HEK293 (cell line): Measurements from ENCODE around the gene TNFRSF21.

Source experiments
- CTCF ChIA-PET: fragments of 350-600 bp; formaldehyde crosslinking; extraction: SDS; loops from one replicate; lab custom pipeline; 2021; ENCODE audit warnings: antibody characterized with exemption; lab: Yijun Ruan, JAX
- POLR2A ChIA-PET: fragments of 300-600 bp; formaldehyde crosslinking; extraction: SDS; loops from one replicate; lab custom pipeline; 2020; ENCODE audit warnings: antibody characterized with exemption, inconsistent platforms; lab: Yijun Ruan, JAX
- H3K27ac ChIP-seq: fragments of 200-500 bp; sonication (Bioruptor generic); 2 replicates; pipeline ENCODE4 v1.5.1; 2014; ENCODE audit warnings: low read depth, low read length, control low read depth, inconsistent platforms; ENCODE audit errors: extremely low read depth
- H3K36me3 ChIP-seq, 2 experiments: fragments of 200-500 bp in 1 of 2; sonication (Bioruptor generic) in 1 of 2; 1 replicate in 1 of 2; 2 replicates in 1 of 2; pipeline ENCODE4 v1.5.1; 2014 to 2017; ENCODE audit warnings: inconsistent platforms in 2 of 2, low read length in 2 of 2; ENCODE audit not compliant: control insufficient read depth in 2 of 2, insufficient read depth in 1 of 2
- H3K4me1 ChIP-seq: fragments of 200-500 bp; sonication (Bioruptor generic); 2 replicates; pipeline ENCODE4 v1.5.1; 2014; ENCODE audit warnings: mild to moderate bottlenecking, low read length, inconsistent platforms; ENCODE audit not compliant: control insufficient read depth, insufficient read depth
- H3K4me3 ChIP-seq: 2 replicates; pipeline ENCODE4 v1.5.1; 2011; ENCODE audit warnings: low read depth, mild to moderate bottlenecking, control low read depth, low read length, moderate library complexity
- H3K9me3 ChIP-seq: fragments of 200-500 bp; sonication (Bioruptor generic); 2 replicates; pipeline ENCODE4 v1.5.1; 2014; ENCODE audit warnings: low read depth, low read length, inconsistent platforms; ENCODE audit not compliant: control insufficient read depth, insufficient read depth
- GLI2 ChIP-seq: fragments of 450-650 bp; formaldehyde crosslinking; IDR thresholded peaks from 2 replicates; pipeline ENCODE4; 2017; ENCODE audit warnings: missing biosample characterization, missing genetic modification characterization, low read depth, borderline replicate concordance
- PRDM1 ChIP-seq: fragments of 450-650 bp; formaldehyde crosslinking; IDR thresholded peaks from 2 replicates; pipeline ENCODE4; 2016; ENCODE audit warnings: missing biosample characterization, missing genetic modification characterization
- SCRT2 ChIP-seq: fragments of 450-650 bp; formaldehyde crosslinking; IDR thresholded peaks from 2 replicates; pipeline ENCODE4 v1.5.1; 2016; ENCODE audit warnings: missing biosample characterization, missing genetic modification characterization
- SP7 ChIP-seq: fragments of 450-650 bp; formaldehyde crosslinking; IDR thresholded peaks from 2 replicates; pipeline ENCODE4 v1.5.1; 2016; ENCODE audit warnings: missing biosample characterization, missing genetic modification characterization
- ZBTB48 ChIP-seq: fragments of 450-650 bp; formaldehyde crosslinking; IDR thresholded peaks from 2 replicates; pipeline ENCODE4 v1.5.1; 2016; ENCODE audit warnings: missing biosample characterization, missing genetic modification characterization
- ZNF121 ChIP-seq: fragments of 450-650 bp; formaldehyde crosslinking; IDR thresholded peaks from 2 replicates; pipeline ENCODE4 v1.5.1; 2016; ENCODE audit warnings: missing biosample characterization, missing genetic modification characterization
- ZNF138 ChIP-seq: fragments of 450-650 bp; formaldehyde crosslinking; IDR thresholded peaks from 2 replicates; pipeline ENCODE4 v1.5.1; 2016; ENCODE audit warnings: missing biosample characterization, missing genetic modification characterization, borderline replicate concordance
- ZNF274 ChIP-seq, 2 experiments: fragments of 200-500 bp in 1 of 2; fragments of 450-650 bp in 1 of 2; sonication (Bioruptor generic) in 1 of 2; formaldehyde crosslinking in 1 of 2; IDR thresholded peaks; 2 replicates each; pipeline versions ENCODE4 v1.5.1 to v1.6.1; 2014 to 2016; ENCODE audit warnings: borderline replicate concordance in 1 of 2, inconsistent platforms in 1 of 2, low read length in 1 of 2, missing biosample characterization in 1 of 2, missing genetic modification characterization in 1 of 2
- ZNF366 ChIP-seq: fragments of 450-650 bp; formaldehyde crosslinking; conservative IDR thresholded peaks from 2 replicates; pipeline ENCODE4 v1.5.1; 2016; ENCODE audit warnings: missing biosample characterization, missing genetic modification characterization
- ZNF37A ChIP-seq: fragments of 450-650 bp; IDR thresholded peaks from 2 replicates; pipeline ENCODE4 v1.5.1; 2018; ENCODE audit warnings: missing biosample characterization, missing genetic modification characterization
- ZNF548 ChIP-seq: fragments of 450-650 bp; formaldehyde crosslinking; IDR thresholded peaks from 2 replicates; pipeline ENCODE4 v1.5.1; 2016; ENCODE audit warnings: missing biosample characterization, missing genetic modification characterization
- ZNF558 ChIP-seq: fragments of 450-650 bp; formaldehyde crosslinking; IDR thresholded peaks from 2 replicates; pipeline ENCODE4 v1.5.1; 2016; ENCODE audit warnings: missing biosample characterization, missing genetic modification characterization
- ZNF629 ChIP-seq: fragments of 450-650 bp; formaldehyde crosslinking; IDR thresholded peaks from 2 replicates; pipeline ENCODE4 v1.5.1; 2017; ENCODE audit warnings: missing biosample characterization, missing genetic modification characterization
- ZNF843 ChIP-seq: fragments of 450-650 bp; formaldehyde crosslinking; IDR thresholded peaks from 2 replicates; pipeline ENCODE4 v1.5.1; 2016; ENCODE audit warnings: missing biosample characterization, missing genetic modification characterization
- TF ChIP-seq, protein P1 (sequence below): fragments of 450-650 bp; formaldehyde crosslinking; IDR thresholded peaks from 2 replicates; pipeline ENCODE4 v1.5.1; 2016; ENCODE audit warnings: missing biosample characterization, missing genetic modification characterization
- TF ChIP-seq, protein P2 (sequence below): fragments of 450-650 bp; formaldehyde crosslinking; IDR thresholded peaks from 2 replicates; pipeline ENCODE4 v1.5.1; 2016; ENCODE audit warnings: missing biosample characterization, missing genetic modification characterization
- TF ChIP-seq, protein P3 (sequence below): fragments of 450-650 bp; formaldehyde crosslinking; IDR thresholded peaks from 2 replicates; pipeline ENCODE4 v1.5.1; 2017; ENCODE audit warnings: missing biosample characterization, missing genetic modification characterization
- TF ChIP-seq, protein P4 (sequence below): fragments of 450-650 bp; formaldehyde crosslinking; IDR thresholded peaks from 2 replicates; pipeline ENCODE4 v1.5.1; 2016; ENCODE audit warnings: missing biosample characterization, missing genetic modification characterization

TNFRSF21 gene

DNA sequence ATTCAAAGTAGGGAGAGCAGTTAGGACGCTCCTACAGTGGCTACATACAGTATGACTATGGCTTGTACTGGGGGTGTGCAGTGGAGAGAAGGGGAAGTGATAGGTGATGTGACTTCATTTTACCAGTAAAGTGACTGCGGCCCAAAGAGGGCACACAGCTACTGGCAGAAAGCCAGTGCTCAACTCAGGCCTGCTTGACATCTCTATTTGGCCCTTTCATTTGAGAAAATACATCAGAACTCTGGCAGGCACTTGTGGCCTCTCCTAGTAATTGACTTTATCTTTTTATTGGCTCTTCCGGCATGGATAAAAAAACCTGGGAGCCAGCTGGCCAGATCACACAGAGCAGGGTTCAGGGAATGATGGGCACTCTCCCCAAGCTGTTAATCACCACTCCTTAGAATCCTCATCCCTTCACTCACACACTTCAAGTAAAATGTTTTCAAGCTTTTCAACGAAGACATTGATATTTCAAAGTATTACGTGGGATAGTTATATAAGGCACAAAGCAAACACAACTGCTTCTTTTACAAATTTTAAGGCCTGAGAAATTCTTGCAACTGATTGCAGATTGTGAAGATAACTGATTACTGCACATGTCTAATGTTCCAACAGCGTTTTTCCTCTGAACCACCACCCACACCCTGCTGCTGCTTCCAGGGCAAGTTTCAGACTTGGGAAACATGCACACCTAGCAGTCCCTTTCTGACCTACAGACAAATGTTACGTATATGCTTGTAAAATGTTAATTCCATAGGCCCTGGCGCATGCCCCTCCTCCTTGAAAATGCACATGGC lies 73.5 kb downstream of the TNFRSF21 start (continued):
- peak; percentile 79 for TF ChIP-seq ZNF843 (tag by site-specific recombination)
- no peak for TF ChIP-seq PRDM1 (tag by site-specific recombination)
- TF ChIP-seq, protein P1, sequence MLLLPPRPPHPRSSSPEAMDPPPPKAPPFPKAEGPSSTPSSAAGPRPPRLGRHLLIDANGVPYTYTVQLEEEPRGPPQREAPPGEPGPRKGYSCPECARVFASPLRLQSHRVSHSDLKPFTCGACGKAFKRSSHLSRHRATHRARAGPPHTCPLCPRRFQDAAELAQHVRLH (tag by site-specific recombination): 0 out of 2 replicates have a peak, but pooled peaks have one; percentile 36
- TF ChIP-seq ZNF138: no peak
- no peak for TF ChIP-seq ZNF548 (tag by site-specific recombination)
- TF ChIP-seq, protein P2, sequence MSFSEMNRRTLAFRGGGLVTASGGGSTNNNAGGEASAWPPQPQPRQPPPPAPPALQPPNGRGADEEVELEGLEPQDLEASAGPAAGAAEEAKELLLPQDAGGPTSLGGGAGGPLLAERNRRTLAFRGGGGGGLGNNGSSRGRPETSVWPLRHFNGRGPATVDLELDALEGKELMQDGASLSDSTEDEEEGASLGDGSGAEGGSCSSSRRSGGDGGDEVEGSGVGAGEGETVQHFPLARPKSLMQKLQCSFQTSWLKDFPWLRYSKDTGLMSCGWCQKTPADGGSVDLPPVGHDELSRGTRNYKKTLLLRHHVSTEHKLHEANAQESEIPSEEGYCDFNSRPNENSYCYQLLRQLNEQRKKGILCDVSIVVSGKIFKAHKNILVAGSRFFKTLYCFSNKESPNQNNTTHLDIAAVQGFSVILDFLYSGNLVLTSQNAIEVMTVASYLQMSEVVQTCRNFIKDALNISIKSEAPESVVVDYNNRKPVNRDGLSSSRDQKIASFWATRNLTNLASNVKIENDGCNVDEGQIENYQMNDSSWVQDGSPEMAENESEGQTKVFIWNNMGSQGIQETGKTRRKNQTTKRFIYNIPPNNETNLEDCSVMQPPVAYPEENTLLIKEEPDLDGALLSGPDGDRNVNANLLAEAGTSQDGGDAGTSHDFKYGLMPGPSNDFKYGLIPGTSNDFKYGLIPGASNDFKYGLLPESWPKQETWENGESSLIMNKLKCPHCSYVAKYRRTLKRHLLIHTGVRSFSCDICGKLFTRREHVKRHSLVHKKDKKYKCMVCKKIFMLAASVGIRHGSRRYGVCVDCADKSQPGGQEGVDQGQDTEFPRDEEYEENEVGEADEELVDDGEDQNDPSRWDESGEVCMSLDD: no peak
- TF ChIP-seq ZNF121 (tag by site-specific recombination): no peak
- 0 out of 2 replicates have a peak, but pooled peaks have one; percentile 39 for TF ChIP-seq GLI2 (tag by site-specific recombination)
- peak; percentile 39; the same call in 1 of the 2 replicates for TF ChIP-seq SP7 (tag by site-specific recombination)
- 0 out of 2 replicates have a peak, but pooled peaks have one; percentile 23 for TF ChIP-seq SCRT2 (tag by site-specific recombination)
- TF ChIP-seq, protein P3, sequence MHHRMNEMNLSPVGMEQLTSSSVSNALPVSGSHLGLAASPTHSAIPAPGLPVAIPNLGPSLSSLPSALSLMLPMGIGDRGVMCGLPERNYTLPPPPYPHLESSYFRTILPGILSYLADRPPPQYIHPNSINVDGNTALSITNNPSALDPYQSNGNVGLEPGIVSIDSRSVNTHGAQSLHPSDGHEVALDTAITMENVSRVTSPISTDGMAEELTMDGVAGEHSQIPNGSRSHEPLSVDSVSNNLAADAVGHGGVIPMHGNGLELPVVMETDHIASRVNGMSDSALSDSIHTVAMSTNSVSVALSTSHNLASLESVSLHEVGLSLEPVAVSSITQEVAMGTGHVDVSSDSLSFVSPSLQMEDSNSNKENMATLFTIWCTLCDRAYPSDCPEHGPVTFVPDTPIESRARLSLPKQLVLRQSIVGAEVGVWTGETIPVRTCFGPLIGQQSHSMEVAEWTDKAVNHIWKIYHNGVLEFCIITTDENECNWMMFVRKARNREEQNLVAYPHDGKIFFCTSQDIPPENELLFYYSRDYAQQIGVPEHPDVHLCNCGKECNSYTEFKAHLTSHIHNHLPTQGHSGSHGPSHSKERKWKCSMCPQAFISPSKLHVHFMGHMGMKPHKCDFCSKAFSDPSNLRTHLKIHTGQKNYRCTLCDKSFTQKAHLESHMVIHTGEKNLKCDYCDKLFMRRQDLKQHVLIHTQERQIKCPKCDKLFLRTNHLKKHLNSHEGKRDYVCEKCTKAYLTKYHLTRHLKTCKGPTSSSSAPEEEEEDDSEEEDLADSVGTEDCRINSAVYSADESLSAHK (tag by site-specific recombination): peak; percentile 70
- 0 out of 2 replicates have a peak, but pooled peaks have one; percentile 16 for TF ChIP-seq ZNF366 (tag by site-specific recombination)
- no peak for TF ChIP-seq ZNF37A
- TF ChIP-seq ZNF629: peak; percentile 24; the same call in 1 of the 2 replicates
- TF ChIP-seq, protein P4, sequence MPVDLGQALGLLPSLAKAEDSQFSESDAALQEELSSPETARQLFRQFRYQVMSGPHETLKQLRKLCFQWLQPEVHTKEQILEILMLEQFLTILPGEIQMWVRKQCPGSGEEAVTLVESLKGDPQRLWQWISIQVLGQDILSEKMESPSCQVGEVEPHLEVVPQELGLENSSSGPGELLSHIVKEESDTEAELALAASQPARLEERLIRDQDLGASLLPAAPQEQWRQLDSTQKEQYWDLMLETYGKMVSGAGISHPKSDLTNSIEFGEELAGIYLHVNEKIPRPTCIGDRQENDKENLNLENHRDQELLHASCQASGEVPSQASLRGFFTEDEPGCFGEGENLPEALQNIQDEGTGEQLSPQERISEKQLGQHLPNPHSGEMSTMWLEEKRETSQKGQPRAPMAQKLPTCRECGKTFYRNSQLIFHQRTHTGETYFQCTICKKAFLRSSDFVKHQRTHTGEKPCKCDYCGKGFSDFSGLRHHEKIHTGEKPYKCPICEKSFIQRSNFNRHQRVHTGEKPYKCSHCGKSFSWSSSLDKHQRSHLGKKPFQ (tag by site-specific recombination): peak; percentile 68
- peak; percentile 45; the same call in 1 of the 2 replicates for TF ChIP-seq ZNF558
- no peak for TF ChIP-seq ZBTB48 (tag by site-specific recombination)

DNA sequence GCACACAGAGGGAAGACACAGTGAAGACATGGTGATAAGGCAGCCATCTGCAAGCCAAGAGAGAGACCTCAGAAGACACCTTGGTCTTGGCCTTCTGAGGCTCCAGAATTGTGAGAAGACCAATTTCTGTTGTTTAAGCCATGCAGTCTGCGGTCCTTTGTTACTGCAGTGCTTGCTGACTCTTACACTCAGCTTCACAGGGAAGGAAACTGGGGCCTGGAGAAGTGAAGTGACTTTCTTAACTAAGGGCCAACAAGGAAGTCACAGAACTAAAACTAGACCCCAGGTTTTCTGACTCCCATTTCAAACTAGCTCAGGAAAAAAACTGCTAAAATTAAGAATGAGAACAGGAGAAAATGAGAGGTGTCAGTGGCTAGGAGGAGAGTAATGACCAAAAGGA lies 74.3 kb downstream of the TNFRSF21 start:
- no peaks in the 10 kb centered on the region for H3K9me3 ChIP-seq
- TF ChIP-seq ZNF274 (IDR thresholded peaks at IDR 0.05; ENCODE audit: low read length) (no peak), ZNF274 (tag by site-specific recombination; IDR thresholded peaks at IDR 0.05; ENCODE audit: borderline replicate concordance) (no peak)
- peak overlapping the region; percentile 45; the same call in 1 of the 2 replicates for H3K27ac ChIP-seq
- H3K4me1 ChIP-seq: peaks cover 23% of the 10 kb centered on the region
- CTCF ChIA-PET: interaction anchor here (0.7 to 2.2 kb wide), 6 partner anchors 10 to 165 kb away, joined by 3 to 8 read pairs (median 4); no protein-coding TSS in a partner anchor
- no peak overlapping the region for H3K4me3 ChIP-seq
- POLR2A ChIA-PET: no interaction called here
- peaks cover 9 to 13% of the 10 kb centered on the region in 2 experiments; a peak in 2 of 3 replicates for H3K36me3 ChIP-seq
